Measurements from ENCODE around the gene PDE4D.
"Not testable (repeated sequence)": the region's sequence is repeated elsewhere in the genome, so short reads cannot be mapped to it uniquely, and the experiment has no call there.

PDE4D gene

DNA sequence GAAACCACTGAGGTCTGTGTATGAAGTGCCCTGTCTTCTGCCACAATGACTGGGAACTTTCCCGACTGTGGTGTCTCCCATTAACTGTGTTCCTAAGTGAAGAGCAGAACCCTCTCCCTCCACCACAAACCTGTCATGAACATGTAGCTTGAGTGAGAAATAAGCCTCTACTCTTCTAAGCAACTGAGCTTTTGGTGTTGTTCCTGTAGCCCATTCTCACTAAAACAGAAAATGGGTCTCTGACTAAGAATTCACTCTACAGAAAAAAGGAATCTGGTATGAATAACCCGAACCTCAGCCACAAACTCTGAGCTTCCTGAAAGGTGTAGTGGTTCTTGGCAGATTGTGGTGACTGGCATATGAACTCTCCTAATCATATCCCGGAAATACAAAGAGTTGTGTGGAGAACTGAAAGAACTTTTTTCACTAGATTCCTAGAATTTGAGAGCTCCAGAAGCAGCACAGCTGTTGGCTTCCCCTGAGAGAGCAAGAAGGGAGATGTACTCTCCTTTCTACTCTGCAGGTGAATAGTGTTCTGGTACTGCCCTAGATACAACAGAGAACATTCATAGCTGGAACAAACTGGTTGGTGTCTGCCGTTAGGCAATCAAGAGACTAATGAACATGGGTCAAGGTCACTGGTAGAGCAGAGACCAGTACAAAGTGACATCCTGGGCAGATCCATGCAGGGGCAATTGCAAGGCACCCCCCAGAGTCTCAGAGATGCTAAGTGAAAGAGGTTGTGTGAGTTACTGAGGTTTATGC is 283.8 kb downstream of the PDE4D start:
- DNase-seq (ENCODE audit: low read depth in 2 of 2): no peak

DNA sequence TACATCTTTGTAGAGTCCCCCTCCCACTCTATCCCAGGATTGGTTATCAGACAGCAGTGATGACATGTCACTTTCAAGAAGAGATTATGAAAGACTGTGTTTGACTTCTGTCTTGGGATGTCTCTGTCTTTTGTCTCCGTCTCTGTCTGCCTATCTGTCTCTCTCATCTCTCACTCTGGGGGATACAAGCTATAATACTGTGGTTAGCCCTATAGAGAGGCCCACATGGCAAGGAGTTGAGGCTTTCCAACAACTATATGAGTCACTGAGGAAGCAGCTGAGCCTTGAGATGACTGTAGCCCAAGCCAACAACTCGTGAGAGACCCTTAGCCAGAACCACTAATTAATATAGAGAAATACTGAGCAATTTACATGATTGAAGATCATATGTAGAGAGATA is 284.8 kb downstream of the PDE4D start:
- no peak for DNase-seq (ENCODE audit: low read depth in 2 of 2)

DNA sequence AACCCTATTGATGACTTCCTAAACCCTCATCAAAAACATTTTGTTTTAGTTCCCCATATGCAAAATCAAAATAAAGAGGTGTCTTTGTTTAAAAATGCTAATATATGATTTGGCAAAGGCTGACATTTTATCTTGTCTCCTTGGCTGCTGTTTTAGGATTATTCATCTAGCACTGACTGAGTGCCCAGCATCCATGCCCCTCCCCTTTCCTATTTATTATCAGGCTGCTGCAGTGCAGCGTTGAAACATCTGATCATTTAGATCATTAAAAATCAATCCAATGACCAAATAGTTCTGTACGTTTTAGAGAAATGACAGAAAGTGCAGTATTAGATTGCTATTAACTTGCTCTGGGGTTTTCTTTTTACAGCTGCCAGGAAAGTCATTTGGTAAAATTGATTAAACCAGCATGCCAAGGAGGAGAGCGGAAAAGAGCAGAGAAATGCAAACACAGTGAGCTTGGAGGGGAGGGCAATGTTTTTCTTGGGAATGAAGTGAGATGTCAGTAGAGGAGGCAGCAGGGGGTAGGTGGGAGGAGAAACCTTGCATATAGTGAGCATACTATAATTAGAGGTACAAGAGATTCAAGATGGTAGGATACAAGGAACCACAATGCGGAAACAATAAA is 286.3 kb downstream of the PDE4D start:
- no peak for DNase-seq (ENCODE audit: low read depth in 2 of 2)

DNA sequence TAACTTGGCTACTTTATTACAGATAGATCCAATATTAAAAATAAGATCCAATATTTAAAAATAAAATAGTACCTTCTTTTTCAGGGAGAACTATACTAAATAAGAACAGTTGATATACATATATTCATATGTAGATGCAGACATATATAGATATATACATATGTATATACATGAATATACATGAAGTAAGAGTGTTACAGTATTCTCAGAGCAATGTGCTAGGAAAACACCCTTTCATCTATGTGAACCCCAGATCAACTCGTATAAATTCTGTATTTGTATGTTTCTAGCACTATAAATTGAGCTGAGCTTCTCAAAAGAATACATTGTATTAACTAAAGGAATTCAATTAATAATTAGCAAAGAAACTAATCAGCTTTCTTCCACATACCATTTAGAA is 287.6 kb downstream of the PDE4D start:
- no peak for DNase-seq (ENCODE audit: low read depth in 2 of 2)

DNA sequence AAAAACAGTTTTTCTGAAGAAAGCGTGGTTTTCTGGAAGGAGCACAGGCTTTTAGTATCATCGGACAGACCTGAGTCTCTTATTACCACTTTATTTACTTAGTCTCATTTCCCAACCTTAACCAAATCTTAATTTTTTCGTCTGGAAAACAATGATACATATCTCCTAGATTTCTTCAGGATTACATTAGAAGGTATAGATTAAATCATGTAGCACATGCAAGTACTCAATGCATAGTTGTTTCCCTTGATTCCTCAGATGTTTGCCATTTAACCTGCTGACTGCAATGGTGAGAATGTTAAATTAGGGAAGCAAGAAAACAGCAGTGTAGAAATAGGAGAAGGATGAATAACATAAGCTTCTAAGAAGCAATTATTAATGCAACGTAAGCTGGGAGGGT is 289.4 kb downstream of the PDE4D start:
- DNase-seq (ENCODE audit: low read depth in 2 of 2): no peak

DNA sequence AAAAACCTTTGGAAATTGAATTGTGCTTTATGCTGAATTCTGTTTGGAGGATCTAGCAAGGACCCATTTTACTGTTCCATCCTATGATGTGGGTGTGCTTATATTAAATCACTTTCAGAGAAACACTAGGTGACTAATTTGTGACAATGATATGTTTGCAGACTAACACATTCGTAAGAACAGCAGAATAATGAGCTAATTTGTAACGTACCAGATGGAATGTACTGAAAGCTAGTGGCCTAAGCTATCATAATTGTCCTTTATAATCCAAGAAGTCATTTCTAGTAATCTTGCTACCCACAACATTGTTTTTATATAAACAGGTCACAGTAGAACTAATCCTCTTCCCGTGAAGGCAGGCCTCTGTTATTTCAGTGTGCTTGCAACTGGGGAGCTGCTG is 292.5 kb downstream of the PDE4D start:
- DNase-seq (ENCODE audit: low read depth in 2 of 2): no peak

DNA sequence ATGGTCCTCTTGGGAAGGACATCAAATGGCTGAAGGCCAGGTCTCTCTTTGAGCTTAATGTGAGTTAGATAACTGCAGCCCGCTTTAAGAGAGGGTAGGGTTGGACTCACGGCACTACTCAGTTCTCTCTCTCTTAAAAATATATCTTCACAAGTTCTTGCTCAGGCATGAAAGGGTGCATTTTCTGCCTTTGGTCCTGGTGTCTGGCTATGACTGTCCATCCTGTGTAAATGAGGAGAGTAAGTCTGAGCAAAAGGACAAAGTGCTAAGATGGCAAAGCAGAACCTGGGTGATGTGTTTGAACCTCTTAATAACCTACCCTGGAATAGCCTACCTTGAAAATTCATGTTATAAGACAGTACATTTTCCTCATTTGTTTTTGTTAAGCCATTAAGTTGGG is 293.4 kb downstream of the PDE4D start:
- no peak for DNase-seq (ENCODE audit: low read depth in 2 of 2)

DNA sequence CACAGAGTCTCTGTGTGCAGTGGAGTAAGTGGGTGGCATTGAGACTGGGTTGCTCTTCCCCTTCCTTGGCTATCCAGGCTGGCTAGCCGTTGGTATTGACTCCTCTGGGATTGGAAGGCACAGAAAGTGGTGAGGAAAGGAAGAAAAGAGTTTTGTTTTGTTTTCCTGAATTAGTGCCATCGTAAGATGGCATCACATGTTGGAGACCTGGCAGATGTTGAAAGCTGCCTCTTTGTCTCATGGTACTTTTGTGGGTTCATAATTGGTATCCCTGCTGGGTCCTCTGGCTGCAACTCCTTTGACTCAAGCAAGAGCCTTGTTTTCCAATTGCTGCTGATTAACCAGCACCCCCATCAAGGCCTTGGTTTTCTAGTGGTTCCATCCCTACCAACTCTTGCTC is 293.8 kb downstream of the PDE4D start:
- no peak for DNase-seq (ENCODE audit: low read depth in 2 of 2)

DNA sequence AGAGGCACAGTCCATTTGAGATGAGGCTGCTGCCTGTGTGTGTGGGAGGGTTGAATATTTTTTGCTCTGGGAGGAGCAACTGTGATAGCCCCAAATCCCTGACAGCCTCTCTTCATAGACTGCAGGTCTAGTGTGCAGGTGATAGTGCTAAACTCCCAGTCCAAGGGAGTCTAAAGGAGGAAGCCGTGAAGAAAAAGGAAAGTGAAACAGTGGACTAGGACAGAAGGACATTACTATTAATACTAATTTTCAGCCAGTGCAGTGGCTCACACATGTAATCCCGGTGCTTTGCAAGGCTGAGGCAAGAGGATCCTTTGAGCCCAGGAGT is 295.0 kb downstream of the PDE4D start:
- no peak for DNase-seq (ENCODE audit: low read depth in 2 of 2)

DNA sequence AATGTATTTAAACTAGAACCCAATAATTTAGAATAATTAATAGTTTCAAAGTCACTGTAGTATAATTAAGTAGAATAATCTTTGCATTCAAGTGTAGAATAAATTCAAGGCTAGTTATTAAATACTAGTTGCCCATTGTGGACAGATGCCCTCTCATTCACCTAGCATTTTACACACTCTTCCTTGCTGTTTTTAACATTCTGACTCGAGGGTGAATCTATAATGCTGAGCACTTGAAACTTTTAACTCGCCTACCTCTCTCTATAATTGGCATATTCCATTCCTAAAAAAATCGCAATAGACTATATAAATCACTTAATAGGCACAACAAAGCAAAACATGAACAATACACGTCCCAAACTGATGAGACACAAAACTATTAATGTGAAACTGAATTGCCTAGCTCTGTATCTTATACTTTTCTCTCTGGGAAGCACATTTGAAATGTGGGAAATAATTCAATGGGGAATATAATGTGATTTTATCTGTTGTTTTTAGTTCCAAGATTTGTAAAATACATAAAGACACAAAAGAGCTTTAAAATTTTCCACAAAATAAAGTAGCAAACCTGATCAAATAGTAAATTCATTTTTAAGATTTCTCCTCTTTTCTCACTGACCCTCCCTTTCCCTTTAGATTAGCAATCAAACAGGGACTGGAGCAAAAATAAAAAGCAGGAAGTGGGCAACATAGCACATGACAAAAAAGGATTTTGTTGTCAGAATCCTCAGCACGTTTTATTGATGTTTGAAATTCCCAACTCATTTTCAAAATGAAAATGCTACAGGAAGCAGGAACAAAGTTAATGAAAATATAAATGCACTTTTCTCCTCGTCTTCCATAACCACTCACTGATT is 295.6 kb downstream of the PDE4D start:
- DNase-seq (ENCODE audit: low read depth in 2 of 2): no peak

DNA sequence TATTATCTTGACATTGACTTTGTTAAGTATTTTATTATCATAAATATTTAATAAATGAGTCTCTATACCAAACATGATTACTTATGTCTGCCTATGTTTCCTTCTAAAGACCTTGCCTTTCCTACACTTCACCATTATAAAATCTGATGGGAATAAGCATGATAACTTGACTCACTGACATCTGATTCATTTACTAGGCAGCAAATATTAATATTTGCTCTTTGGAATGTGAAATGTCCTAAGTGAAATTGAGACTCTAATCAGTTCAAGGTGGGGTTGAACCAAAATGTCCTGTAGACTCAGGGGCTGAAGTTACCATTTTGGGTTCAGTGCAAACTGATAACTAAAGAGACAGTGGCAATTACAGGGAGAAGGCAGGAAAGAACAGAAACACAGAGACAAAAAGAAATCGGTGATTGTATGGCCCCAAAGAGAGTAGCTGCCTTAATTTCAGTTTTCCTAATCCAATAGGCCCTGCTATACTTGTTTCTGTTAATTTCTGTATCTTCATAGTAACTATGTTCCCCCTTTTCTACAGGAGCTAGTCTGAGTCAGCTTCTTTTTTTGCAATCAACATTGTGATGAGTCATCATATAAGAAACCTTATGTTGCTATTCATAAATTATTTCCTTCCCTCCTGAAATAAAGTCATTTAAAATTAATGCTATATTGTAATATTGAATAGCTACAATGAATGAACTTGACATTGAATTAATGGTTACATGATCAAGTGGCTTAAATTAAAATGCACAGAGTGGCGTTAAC is 296.8 kb downstream of the PDE4D start:
- DNase-seq (ENCODE audit: low read depth in 2 of 2): no peak

DNA sequence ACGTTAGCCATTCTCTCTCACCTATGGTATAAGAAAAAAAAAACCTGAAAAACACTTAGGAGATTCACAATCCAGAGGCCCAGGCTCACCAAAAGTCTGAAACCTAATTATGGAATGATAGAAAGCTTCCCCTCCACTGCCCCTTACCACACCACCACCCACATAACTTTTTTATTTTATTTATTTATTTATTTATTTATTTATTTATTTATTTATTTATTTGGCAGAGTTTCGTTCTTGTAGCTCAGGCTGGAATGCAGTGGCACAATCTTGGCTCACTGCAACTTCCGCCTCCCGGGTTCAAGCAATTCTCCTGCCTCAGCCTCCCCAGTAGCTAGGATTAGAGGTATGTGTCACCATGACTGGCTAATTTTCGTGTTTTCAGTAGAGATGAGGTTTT is 299.4 kb downstream of the PDE4D start:
- DNase-seq (ENCODE audit: low read depth in 2 of 2): not testable (repeated sequence)

DNA sequence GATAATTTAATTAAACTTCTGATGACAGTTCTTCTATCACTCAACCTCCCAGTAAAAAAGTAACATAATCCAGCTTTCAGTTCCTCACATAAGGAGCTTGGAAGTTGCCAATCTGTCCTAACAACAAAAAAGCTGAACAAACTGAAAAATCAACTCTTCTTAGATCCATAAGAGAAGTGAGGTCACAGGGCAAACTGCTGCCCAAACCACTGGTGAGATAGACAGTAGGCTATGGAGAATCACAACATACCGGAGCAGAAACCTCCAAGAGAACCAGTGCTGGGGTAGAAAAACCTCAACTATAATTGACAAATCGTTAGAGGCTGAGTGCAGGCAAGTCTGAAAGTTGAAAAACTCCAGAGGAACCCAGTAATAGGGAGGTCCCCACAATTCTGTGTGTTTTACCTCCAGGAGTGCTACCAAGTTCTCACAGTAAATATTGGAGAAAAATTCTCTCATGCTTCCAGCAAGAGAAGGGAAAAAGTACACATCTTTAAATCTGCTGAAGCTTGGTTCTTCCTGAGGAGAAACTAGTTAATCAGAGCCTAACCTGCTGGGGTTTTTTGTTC is 300.0 kb downstream of the PDE4D start:
- DNase-seq (ENCODE audit: low read depth in 2 of 2): no peak

DNA sequence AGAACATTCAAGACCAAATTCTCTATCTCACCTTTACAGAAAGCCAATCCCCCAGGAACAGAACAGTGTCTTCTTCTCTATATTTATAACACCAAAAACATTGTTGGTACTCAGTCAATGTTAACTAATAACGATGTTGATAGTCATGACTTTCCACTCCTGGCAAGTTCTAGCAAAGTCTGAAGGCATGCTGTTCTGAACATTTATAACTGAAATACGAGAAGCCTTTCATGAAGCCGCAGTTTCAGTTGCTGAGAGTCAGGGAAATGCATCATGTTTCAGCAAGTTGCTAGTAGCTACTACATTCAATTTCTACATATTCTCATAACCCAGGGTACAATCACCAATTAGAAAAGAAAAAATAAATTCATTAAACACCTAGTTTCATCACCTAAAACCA is 301.4 kb downstream of the PDE4D start:
- no peak for DNase-seq (ENCODE audit: low read depth in 2 of 2)

DNA sequence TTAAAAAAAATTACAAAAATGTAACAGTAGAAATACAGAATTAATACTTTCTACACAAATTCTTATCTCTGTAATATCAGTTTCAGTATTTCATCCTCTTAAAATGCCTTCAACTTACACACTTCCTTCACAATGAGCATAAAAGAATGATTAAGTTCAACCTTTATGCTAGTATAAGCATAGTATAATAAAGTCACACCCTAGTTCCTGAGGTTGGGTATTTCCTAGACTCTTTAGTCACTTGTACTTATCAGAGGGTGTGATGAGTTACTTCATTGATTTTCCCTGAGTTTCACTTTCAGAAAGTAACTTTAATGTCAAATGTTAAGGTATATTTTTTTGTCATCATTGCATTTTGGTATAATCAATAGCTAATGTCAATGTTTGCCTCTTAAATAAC is 302.4 kb downstream of the PDE4D start:
- DNase-seq (ENCODE audit: low read depth in 2 of 2): no peak

DNA sequence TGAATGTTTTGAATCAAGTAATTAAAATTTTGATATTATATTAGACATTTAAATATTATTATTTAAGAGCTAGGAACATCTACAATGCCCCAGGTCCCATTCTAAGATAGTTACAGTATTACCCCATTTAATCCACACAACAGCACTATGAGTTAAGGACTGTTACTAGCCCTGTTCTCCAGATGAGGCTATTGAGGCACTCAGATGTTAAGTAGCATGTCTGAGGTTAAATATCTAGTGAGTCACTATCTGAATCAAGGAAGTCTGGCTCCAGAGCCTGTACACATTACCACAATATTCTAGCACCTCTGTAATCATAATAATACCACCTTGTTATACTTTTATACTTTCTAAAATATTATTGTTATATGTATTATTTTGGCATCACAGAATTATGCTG is 304.6 kb downstream of the PDE4D start:
- no peak for DNase-seq (ENCODE audit: low read depth in 2 of 2)

DNA sequence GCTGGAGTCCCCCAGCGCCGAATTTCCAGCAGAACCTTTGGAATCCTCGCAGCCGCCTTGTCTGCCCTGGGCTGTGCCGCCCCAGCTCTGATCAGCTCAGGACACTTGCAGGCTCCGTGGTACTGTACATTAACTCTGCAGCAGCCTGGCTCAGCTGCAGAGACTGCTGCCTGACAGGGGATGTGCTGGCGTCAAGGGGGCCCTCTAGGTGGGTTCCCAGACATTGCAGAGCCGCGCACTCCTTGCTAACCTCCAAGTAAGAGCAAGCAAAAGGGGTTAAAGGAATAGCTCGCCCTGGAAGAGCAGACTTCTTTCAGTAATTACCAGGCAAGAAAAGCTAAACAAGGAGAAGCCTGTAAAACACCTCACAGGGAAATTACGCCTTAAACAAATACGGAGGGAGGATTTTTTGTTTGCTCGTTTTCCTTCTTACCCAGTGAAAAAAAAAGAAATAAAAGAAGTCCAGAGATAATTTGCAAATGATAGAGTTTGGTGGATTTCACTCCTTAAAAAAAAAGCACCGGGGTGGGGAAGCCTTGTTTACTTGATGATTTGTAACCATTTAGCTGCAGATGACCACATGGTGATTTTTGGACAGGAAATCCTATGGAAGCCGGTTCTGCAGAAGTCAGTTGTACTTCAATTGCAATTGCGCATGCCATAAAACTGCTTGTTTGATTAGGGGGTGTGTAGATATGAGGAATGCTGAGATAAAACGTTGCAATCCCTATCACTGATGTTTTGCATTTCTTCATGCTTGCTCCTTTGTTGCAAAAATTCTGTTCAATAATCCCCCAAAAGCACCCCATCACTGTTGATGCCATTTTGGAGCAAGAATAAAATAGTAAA is 305.8 kb downstream of the PDE4D start:
- DNase-seq (ENCODE audit: low read depth in 2 of 2): no peak

DNA sequence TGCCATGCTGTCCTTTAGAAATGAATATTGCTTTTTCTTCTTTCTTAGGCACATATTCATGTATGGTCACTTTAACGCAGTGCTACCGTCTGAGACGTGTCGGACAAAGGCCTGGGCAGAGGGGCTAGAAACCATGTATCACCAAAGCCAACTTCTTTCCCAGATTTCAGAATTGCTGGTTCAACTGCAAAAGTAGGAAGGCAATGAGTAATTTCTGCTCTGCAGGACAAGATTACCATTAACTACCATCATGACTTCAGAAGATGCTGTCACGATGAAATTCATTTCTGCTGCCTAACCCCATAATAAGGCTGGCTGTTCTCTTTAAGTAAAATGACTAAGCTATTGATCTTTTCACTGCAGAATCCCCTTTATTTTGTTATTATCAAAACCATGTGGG is 306.7 kb downstream of the PDE4D start:
- no peak for DNase-seq (ENCODE audit: low read depth in 2 of 2)

DNA sequence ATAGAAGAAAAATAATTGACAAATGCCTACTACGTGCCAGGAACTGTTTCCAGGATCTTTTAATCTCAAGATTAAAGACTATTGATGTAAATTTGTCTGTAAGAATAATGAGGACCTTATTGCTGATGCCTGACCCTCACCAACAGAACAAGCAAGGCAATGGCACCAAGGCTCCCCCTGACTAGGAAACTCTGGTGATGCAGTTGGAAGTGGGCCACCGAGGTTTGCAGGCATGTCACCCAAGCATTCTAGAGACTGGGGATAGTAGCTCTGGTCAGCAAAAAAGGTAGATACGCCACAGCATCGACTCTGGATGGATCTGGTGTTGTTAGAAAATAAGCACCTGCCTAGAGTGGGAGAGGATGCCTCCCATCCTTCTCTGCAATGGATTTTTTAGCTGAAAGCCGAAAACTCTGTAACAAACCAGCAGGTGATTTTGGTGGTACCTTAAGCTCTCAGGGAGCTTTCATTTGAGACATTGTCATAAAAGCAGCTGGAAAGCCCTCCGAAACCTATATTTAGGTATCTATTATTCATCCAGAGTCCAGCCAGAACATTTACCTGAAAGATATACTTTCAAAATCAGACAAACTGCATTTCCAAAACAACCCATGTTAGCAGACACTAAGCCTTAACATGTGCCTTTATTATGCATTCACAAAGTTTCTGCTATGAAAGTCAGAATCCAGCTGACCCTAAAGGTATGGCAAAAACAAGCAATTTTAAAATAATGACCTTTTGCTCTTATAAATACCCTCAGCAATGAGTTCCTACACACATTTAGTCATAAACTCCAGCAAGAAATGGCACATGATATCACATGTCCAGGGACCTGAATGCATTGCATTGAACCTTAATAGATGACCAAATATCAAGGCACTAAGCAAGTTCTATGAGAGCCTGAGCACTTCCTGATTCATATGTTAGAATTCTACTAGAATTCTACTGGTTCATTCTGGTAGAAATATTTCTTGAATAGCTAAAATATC is 308.4 kb downstream of the PDE4D start:
- no peak for DNase-seq (ENCODE audit: low read depth in 2 of 2)

All from stimulated activated CD8-positive, alpha-beta memory T cell treated with anti-CD3 and anti-CD28 coated beads, Interleukin-2, amount 100 ng/mL, for 1 hour (primary cell).